CD8-positive, alpha-beta memory T cell (primary cell): ENCODE results near the gene RABGEF1. TPM values are rescaled to one million over a fixed set of nuclear protein-coding genes. Genes with fewer than 3 reads are reported as not detected.
"Not testable (repeated sequence)": the region's sequence is repeated elsewhere in the genome, so short reads cannot be mapped to it uniquely, and the experiment has no call there.

Experiments used
- CTCF ChIA-PET: fragments of 350-600 bp; sonication (Branson Sonifier 250); formaldehyde crosslinking; loops from one replicate; lab custom pipeline; 2021; ENCODE audit warnings: antibody characterized with exemption; lab: Charles Lee
- POLR2A ChIA-PET: fragments of 350-600 bp; sonication (Branson Sonifier 250); formaldehyde crosslinking; loops from one replicate; lab custom pipeline; 2021; ENCODE audit warnings: antibody characterized with exemption; lab: Charles Lee
- DNase-seq, 5 donors: peaks; one replicate each; pipeline versions ENCODE4 v3.0.0 to v3.0.0-alpha.2; 2020 to 2022; ENCODE audit warnings: mixed read lengths in 1 of 5
- H3K27ac ChIP-seq: one replicate; pipeline ENCODE4 v1.7.0; 2013; ENCODE audit warnings: low read depth, mild to moderate bottlenecking, low read length, moderate library complexity
- H3K27me3 ChIP-seq: 2 replicates; pipeline ENCODE4 v1.7.0; 2013; ENCODE audit warnings: low read length, mild to moderate bottlenecking; ENCODE audit not compliant: insufficient read depth, poor library complexity, severe bottlenecking
- H3K36me3 ChIP-seq: 2 replicates; pipeline ENCODE4 v1.7.0; 2013; ENCODE audit warnings: mild to moderate bottlenecking, low read length, moderate library complexity; ENCODE audit not compliant: insufficient read depth
- H3K4me1 ChIP-seq: 2 replicates; pipeline ENCODE4 v1.7.0; 2013; ENCODE audit warnings: mild to moderate bottlenecking, low read length, moderate library complexity; ENCODE audit not compliant: insufficient read depth
- H3K4me3 ChIP-seq: 2 replicates; pipeline ENCODE4 v1.7.0; 2013; ENCODE audit warnings: mild to moderate bottlenecking, low read length
- H3K9me3 ChIP-seq: 2 replicates; pipeline ENCODE4 v1.7.0; 2013; ENCODE audit warnings: mild to moderate bottlenecking, low read length
- H3K27ac Mint-ChIP-seq, 8 donors: one replicate each; pipeline ENCODE4 v1.8.0; 2020 to 2021; ENCODE audit warnings: mixed read lengths in 8 of 8, mild to moderate bottlenecking in 6 of 8, inconsistent platforms in 3 of 8, moderate library complexity in 3 of 8
- H3K27me3 Mint-ChIP-seq, 2 donors: one replicate each; pipeline ENCODE4 v1.8.0; 2020 to 2021; ENCODE audit warnings: mixed read lengths in 2 of 2, mild to moderate bottlenecking in 1 of 2, moderate library complexity in 1 of 2
- H3K36me3 Mint-ChIP-seq, 3 donors: one replicate each; pipeline ENCODE4 v1.8.0; 2020 to 2021; ENCODE audit warnings: mixed read lengths in 3 of 3, inconsistent platforms in 1 of 3, mild to moderate bottlenecking in 1 of 3
- H3K4me1 Mint-ChIP-seq, 3 donors: one replicate each; pipeline ENCODE4 v1.8.0; 2020 to 2021; ENCODE audit warnings: mixed read lengths in 3 of 3, inconsistent platforms in 1 of 3, mild to moderate bottlenecking in 1 of 3
- H3K4me3 Mint-ChIP-seq, 7 donors: one replicate each; pipeline ENCODE4 v1.8.0; 2020 to 2021; ENCODE audit warnings: mixed read lengths in 7 of 7, mild to moderate bottlenecking in 6 of 7, moderate library complexity in 4 of 7, inconsistent platforms in 2 of 7
- H3K9me3 Mint-ChIP-seq, 5 donors: one replicate each; pipeline ENCODE4 v1.8.0; 2020 to 2022; ENCODE audit warnings: mixed read lengths in 5 of 5, mild to moderate bottlenecking in 3 of 5, moderate library complexity in 2 of 5, inconsistent platforms in 1 of 5
- polyA plus RNA-seq: library from polyadenylated mRNA; unstranded; fragments of 300-500 nt; fragmentation: Illumina TruSeq; gene quantifications from one replicate; pipeline ENCODE4 v1.2.3, GENCODE V29; 2021
- total RNA-seq, 2 experiments: library from RNA; stranded (reverse); gene quantifications; one replicate each; pipeline ENCODE4 v1.2.3, GENCODE V29; 2021

Gene RABGEF1
- 10 to 100 TPM; 25.7 to 26.3 TPM for total RNA-seq
- polyA plus RNA-seq = 24.4 TPM

GRCh38 chr7:66740302-66740979 lies at the start of gene RABGEF1:
TSS of gene RABGEF1 (plus strand) at chr7:66740733. CDS start at chr7:66771900, 31,167 bp downstream.
- Histone ChIP-seq H3K36me3 (no peaks in the 10 kb centered on the region), H3K4me3 (peak within 1 kb of the TSS; percentile 79), H3K4me1 (peaks cover 6% of the 10 kb centered on the region), H3K27ac (peak within 1 kb of the TSS; percentile 95), H3K27me3 (no peaks in the 10 kb centered on the region), H3K9me3 (no peaks in the 10 kb centered on the region)
- Mint-ChIP-seq H3K4me3 (peak within 1 kb of the TSS; percentile 93 to 97 (median 95)), H3K27me3 (peaks cover 0 to 1% of the 10 kb centered on the region in 2 donors), H3K9me3 (peaks cover 0 to 6% (median 0%) of the 10 kb centered on the region in 5 donors), H3K27ac (peak within 1 kb of the TSS; percentile 91 to 99 (median 96)), H3K4me1 (peaks cover 44 to 77% (median 51%) of the 10 kb centered on the region in 3 donors), H3K36me3 (peaks cover 1 to 27% (median 7%) of the 10 kb centered on the region in 3 donors)
- ChIA-PET CTCF (interaction anchor here (0.6 to 2.0 kb wide), 4 partner anchors 10 to 183 kb away, joined by 3 to 5 read pairs (median 4); partner anchors contain the start of gene TMEM248), POLR2A (interaction anchor here (0.6 to 1.6 kb wide), 11 partner anchors 29 to 1327 kb away, joined by 3 to 8 read pairs (median 3); partner anchors contain the start of genes KCTD7, SBDS and TMEM248)
- DNase-seq = peak; percentile 96 to 98 (median 97)

- CTCF ChIA-PET = no interaction called here
- no peaks in the 10 kb centered on the region for H3K27me3 Mint-ChIP-seq
Observed at GRCh38 chr7:66693331-66693730, 47.2 kb upstream of the RABGEF1 start.

GRCh38 chr7:66694286-66694685 lies 46.2 kb upstream of the RABGEF1 start:
- Mint-ChIP-seq H3K4me3 (no peak overlapping the region), H3K4me1 (peaks cover 0 to 4% (median 0%) of the 10 kb centered on the region in 3 donors), H3K27ac (peak overlapping the region in 2 of 8 donors; percentile 47 to 48), H3K9me3 (no peaks in the 10 kb centered on the region), H3K27me3 (no peaks in the 10 kb centered on the region), H3K36me3 (peaks cover 0 to 7% (median 6%) of the 10 kb centered on the region in 3 donors)
- H3K4me1 ChIP-seq = no peaks in the 10 kb centered on the region
- no peak for DNase-seq
- no peaks in the 10 kb centered on the region for H3K36me3 ChIP-seq
- POLR2A ChIA-PET = no interaction called here
- no peaks in the 10 kb centered on the region for H3K9me3 ChIP-seq
- H3K27me3 ChIP-seq = no peaks in the 10 kb centered on the region
- no peak overlapping the region for H3K4me3 ChIP-seq
- H3K27ac ChIP-seq = no peak overlapping the region
- CTCF ChIA-PET = no interaction called here

More at GRCh38 chr7:66693331-66693730, 47.2 kb upstream of the RABGEF1 start:
- Histone ChIP-seq H3K4me1 (no peaks in the 10 kb centered on the region), H3K36me3 (no peaks in the 10 kb centered on the region), H3K4me3 (no peak overlapping the region), H3K27me3 (no peaks in the 10 kb centered on the region), H3K9me3 (no peaks in the 10 kb centered on the region), H3K27ac (no peak overlapping the region)
- POLR2A ChIA-PET = no interaction called here
- H3K27ac Mint-ChIP-seq = peak overlapping the region in 1 of 8 donors; percentile 46
- H3K9me3 Mint-ChIP-seq = peaks cover 0 to 3% (median 0%) of the 10 kb centered on the region in 5 donors
- no peak overlapping the region for H3K4me3 Mint-ChIP-seq
- no peak for DNase-seq
- H3K4me1 Mint-ChIP-seq = peaks cover 0 to 4% (median 0%) of the 10 kb centered on the region in 3 donors
- H3K36me3 Mint-ChIP-seq = peaks cover 2 to 7% (median 6%) of the 10 kb centered on the region in 3 donors

GRCh38 chr7:66695417-66695816 lies 45.1 kb upstream of the RABGEF1 start:
- DNase-seq, H3K9me3 Mint-ChIP-seq, H3K4me3 Mint-ChIP-seq, H3K4me3 ChIP-seq, H3K36me3 ChIP-seq, H3K27me3 ChIP-seq, H3K27me3 Mint-ChIP-seq, H3K9me3 ChIP-seq, H3K4me1 Mint-ChIP-seq, POLR2A ChIA-PET, CTCF ChIA-PET, H3K4me1 ChIP-seq, H3K36me3 Mint-ChIP-seq, H3K27ac ChIP-seq: not testable (repeated sequence)
- H3K27ac Mint-ChIP-seq = peak overlapping the region in 2 of 8 donors; percentile 51 to 63

GRCh38 chr7:66696134-66696533 lies 44.4 kb upstream of the RABGEF1 start:
- H3K36me3 Mint-ChIP-seq, H3K4me1 Mint-ChIP-seq, H3K27ac ChIP-seq, H3K27me3 Mint-ChIP-seq, DNase-seq, H3K27ac Mint-ChIP-seq, H3K36me3 ChIP-seq, H3K9me3 ChIP-seq, H3K4me1 ChIP-seq, H3K9me3 Mint-ChIP-seq, H3K4me3 Mint-ChIP-seq, POLR2A ChIA-PET, H3K27me3 ChIP-seq, CTCF ChIA-PET, H3K4me3 ChIP-seq: not testable (repeated sequence)

- H3K4me1 Mint-ChIP-seq = peaks cover 0 to 4% (median 0%) of the 10 kb centered on the region in 3 donors
- no peak for DNase-seq
- peaks cover 0 to 7% (median 6%) of the 10 kb centered on the region in 3 donors for H3K36me3 Mint-ChIP-seq
- no peaks in the 10 kb centered on the region for H3K4me1 ChIP-seq
- H3K27me3 Mint-ChIP-seq = peaks cover 0 to 1% of the 10 kb centered on the region in 2 donors
- H3K27me3 ChIP-seq = no peaks in the 10 kb centered on the region
- H3K4me3 Mint-ChIP-seq = peak overlapping the region in 1 of 7 donors; percentile 8
- peak overlapping the region in 2 of 8 donors; percentile 43 to 82 for H3K27ac Mint-ChIP-seq
- no peaks in the 10 kb centered on the region for H3K9me3 ChIP-seq
- no peak overlapping the region for H3K27ac ChIP-seq
- ChIA-PET POLR2A (no interaction called here), CTCF (no interaction called here)
- no peaks in the 10 kb centered on the region for H3K36me3 ChIP-seq
- no peak overlapping the region for H3K4me3 ChIP-seq
- H3K9me3 Mint-ChIP-seq = no peaks in the 10 kb centered on the region
Observed at GRCh38 chr7:66696774-66697191, 43.8 kb upstream of the RABGEF1 start.

GRCh38 chr7:66697449-66698438 lies 42.8 kb upstream of the RABGEF1 start:
- no peak for DNase-seq
- H3K36me3 ChIP-seq = no peaks in the 10 kb centered on the region
- ChIA-PET POLR2A (no interaction called here), CTCF (interaction anchor here (0.6 kb wide), 1 partner anchor 13 kb away, joined by 3 read pairs; no protein-coding TSS in a partner anchor)
- Mint-ChIP-seq H3K27ac (peak overlapping the region in 2 of 8 donors; percentile 17 to 77), H3K4me3 (no peak overlapping the region), H3K4me1 (peaks cover 0 to 5% (median 0%) of the 10 kb centered on the region in 3 donors), H3K9me3 (no peaks in the 10 kb centered on the region), H3K27me3 (peaks cover 0 to 1% of the 10 kb centered on the region in 2 donors), H3K36me3 (peaks cover 0 to 9% (median 6%) of the 10 kb centered on the region in 3 donors)
- no peaks in the 10 kb centered on the region for H3K27me3 ChIP-seq
- no peaks in the 10 kb centered on the region for H3K9me3 ChIP-seq
- H3K4me1 ChIP-seq = no peaks in the 10 kb centered on the region
- H3K27ac ChIP-seq = no peak overlapping the region
- H3K4me3 ChIP-seq = no peak overlapping the region
